OCI-LY1 (cell line): ENCODE results near the gene ZNF467.

Experiments used
- H2AFZ ChIP-seq: fragments of 200-600 bp; sonication (generic), shearing (Covaris generic); 2 replicates; pipeline ENCODE4 v1.6.0; 2014; ENCODE audit warnings: antibody characterized with exemption, mild to moderate bottlenecking, low read length
- H3F3A ChIP-seq: fragments of 200-600 bp; sonication (generic), shearing (Covaris generic); 2 replicates; pipeline ENCODE4 v1.6.0; 2014; ENCODE audit warnings: mild to moderate bottlenecking, antibody characterized with exemption, low read length, moderate library complexity; ENCODE audit not compliant: insufficient read depth
- H3K27ac ChIP-seq: fragments of 200-600 bp; sonication (generic); 2 replicates; pipeline ENCODE4 v1.5.1; 2014; ENCODE audit warnings: low read length, mixed run types, mild to moderate bottlenecking, low read depth; ENCODE audit not compliant: poor library complexity, severe bottlenecking
- H3K27me3 ChIP-seq: fragments of 200-600 bp; sonication (generic); 2 replicates; pipeline ENCODE4 v1.6.0; 2014; ENCODE audit warnings: antibody characterized with exemption, mild to moderate bottlenecking, low read length, moderate library complexity; ENCODE audit not compliant: insufficient read depth
- H3K36me3 ChIP-seq: fragments of 200-600 bp; sonication (generic); 2 replicates; pipeline ENCODE4 v1.6.1; 2014; ENCODE audit warnings: mild to moderate bottlenecking, antibody characterized with exemption, low read length, moderate library complexity, mixed read lengths; ENCODE audit not compliant: insufficient read depth
- H3K4me1 ChIP-seq: fragments of 200-600 bp; sonication (generic); 2 replicates; pipeline ENCODE4 v1.5.1; 2014; ENCODE audit warnings: mild to moderate bottlenecking, low read length, moderate library complexity; ENCODE audit not compliant: insufficient read depth, severe bottlenecking
- H3K4me2 ChIP-seq: fragments of 200-600 bp; sonication (generic), shearing (Covaris generic); 2 replicates; pipeline ENCODE4 v1.6.1; 2014; ENCODE audit warnings: low read length
- H3K4me3 ChIP-seq: fragments of 200-600 bp; sonication (generic); 2 replicates; pipeline ENCODE4 v1.5.1; 2014; ENCODE audit warnings: low read length, low read depth, mild to moderate bottlenecking, mixed read lengths; ENCODE audit not compliant: poor library complexity, severe bottlenecking
- H3K79me2 ChIP-seq: fragments of 200-600 bp; shearing (Covaris generic); 2 replicates; pipeline ENCODE4 v1.6.1; 2016; ENCODE audit warnings: mixed run types, low read length, mixed read lengths; ENCODE audit not compliant: insufficient read depth
- H3K9ac ChIP-seq: fragments of 200-600 bp; sonication (generic), shearing (Covaris generic); 2 replicates; pipeline ENCODE4 v1.6.1; 2014; ENCODE audit warnings: mild to moderate bottlenecking, low read length, mixed read lengths
- H3K9me2 ChIP-seq: fragments of 200-600 bp; sonication (generic), shearing (Covaris generic); 2 replicates; pipeline ENCODE4 v1.6.1; 2014; ENCODE audit warnings: low read depth, mild to moderate bottlenecking, low read length, mixed read lengths
- H3K9me3 ChIP-seq: fragments of 200-600 bp; shearing (Covaris generic); 2 replicates; pipeline ENCODE4 v1.6.1; 2014; ENCODE audit warnings: low read length, mixed read lengths
- H4K20me1 ChIP-seq: fragments of 200-600 bp; sonication (generic), shearing (Covaris generic); 2 replicates; pipeline ENCODE4 v1.6.0; 2016; ENCODE audit warnings: mild to moderate bottlenecking, low read length; ENCODE audit not compliant: insufficient read depth
- CTCF ChIP-seq: fragments of 200-600 bp; sonication (generic), shearing (Covaris generic); IDR thresholded peaks from 2 replicates; pipeline ENCODE4 v1.5.1; 2017; ENCODE audit warnings: mild to moderate bottlenecking, antibody characterized with exemption, low read length, moderate library complexity, mixed read lengths
- EZH2 ChIP-seq: fragments of 200-600 bp; sonication (generic), shearing (Covaris generic); IDR thresholded peaks from 2 replicates; pipeline ENCODE4 v1.8.0; 2017; ENCODE audit warnings: borderline replicate concordance, mixed run types, mild to moderate bottlenecking, antibody characterized with exemption, low read length, moderate library complexity, mixed read lengths

Gene ZNF467

GRCh38 chr7:149742075-149742701, 31.2 kb downstream of the ZNF467 start:
- Histone ChIP-seq H3K27ac (no peak overlapping the region), H3K9ac (no peak overlapping the region), H2AFZ (no peak overlapping the region), H3K36me3 (no peaks in the 10 kb centered on the region), H3K4me1 (peaks cover 8% of the 10 kb centered on the region), H3F3A (no peaks in the 10 kb centered on the region), H3K4me2 (peak overlapping the region; percentile 45), H3K27me3 (peaks cover 3% of the 10 kb centered on the region; the same call in 1 of the 2 replicates), H4K20me1 (no peaks in the 10 kb centered on the region), H3K79me2 (no peaks in the 10 kb centered on the region), H3K4me3 (no peak overlapping the region), H3K9me2 (no peaks in the 10 kb centered on the region), H3K9me3 (no peaks in the 10 kb centered on the region)
- TF ChIP-seq CTCF = peak; percentile 98
- TF ChIP-seq EZH2 = no peak

DNA sequence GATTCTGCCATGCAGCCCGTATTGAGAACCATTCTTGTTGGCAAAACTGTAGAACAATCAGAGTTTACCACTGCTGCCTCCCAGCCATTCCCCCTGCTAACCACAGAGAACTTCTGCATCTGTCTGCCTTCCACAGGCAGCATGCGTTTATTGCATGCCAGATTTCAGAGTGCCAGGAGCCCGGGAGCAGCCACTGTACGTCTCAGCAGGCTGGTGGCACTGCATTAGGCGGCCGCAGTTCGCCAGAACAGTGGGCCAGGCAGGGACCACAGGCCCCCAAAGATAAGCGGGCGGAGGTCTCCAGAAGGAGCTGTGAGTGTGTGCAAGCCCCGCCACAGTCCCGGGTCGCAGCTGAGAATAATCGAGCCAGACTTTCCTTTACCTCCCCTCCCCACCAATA, 31.8 kb downstream of the ZNF467 start:
- Histone ChIP-seq H3K27ac (no peak overlapping the region), H3K4me3 (no peak overlapping the region), H3K9ac (no peak overlapping the region), H3K27me3 (peaks cover 3% of the 10 kb centered on the region; the same call in 1 of the 2 replicates), H3K4me2 (peak overlapping the region; percentile 45; the same call in 1 of the 2 replicates), H3K9me2 (no peaks in the 10 kb centered on the region), H2AFZ (no peak overlapping the region), H3K36me3 (no peaks in the 10 kb centered on the region), H3K79me2 (no peaks in the 10 kb centered on the region), H3K4me1 (peaks cover 8% of the 10 kb centered on the region), H3F3A (no peaks in the 10 kb centered on the region), H3K9me3 (no peaks in the 10 kb centered on the region), H4K20me1 (no peaks in the 10 kb centered on the region)
- TF ChIP-seq CTCF = no peak
- no peak for TF ChIP-seq EZH2

GRCh38 chr7:149736478-149737360, 36.7 kb downstream of the ZNF467 start:
- H3K36me3 ChIP-seq = peaks cover 4% of the 10 kb centered on the region; the same call in 1 of the 2 replicates
- no peak overlapping the region for H3K4me3 ChIP-seq
- no peaks in the 10 kb centered on the region for H4K20me1 ChIP-seq
- no peak overlapping the region for H3K27ac ChIP-seq
- TF ChIP-seq CTCF (no peak), EZH2 (no peak)
- H2AFZ ChIP-seq = no peak overlapping the region
- no peaks in the 10 kb centered on the region for H3F3A ChIP-seq
- no peaks in the 10 kb centered on the region for H3K4me1 ChIP-seq
- no peaks in the 10 kb centered on the region for H3K79me2 ChIP-seq
- no peaks in the 10 kb centered on the region for H3K9me2 ChIP-seq
- H3K27me3 ChIP-seq = no peaks in the 10 kb centered on the region
- no peak overlapping the region for H3K9ac ChIP-seq
- no peak overlapping the region for H3K4me2 ChIP-seq
- H3K9me3 ChIP-seq = no peaks in the 10 kb centered on the region
